Choroid plexus epithelial cell (primary cell): ENCODE results near the gene SLC15A1.

Experiments
- DNase-seq: peaks from one replicate; pipeline ENCODE4 v3.0.0-alpha.2; 2010; ENCODE audit warnings: low read depth
- H3K4me3 ChIP-seq: 2 replicates; pipeline ENCODE4 v1.5.1; 2011; ENCODE audit warnings: low read depth, mild to moderate bottlenecking, control low read depth, low read length, moderate library complexity
- TF ChIP-seq, protein P1 (sequence below): conservative IDR thresholded peaks from 2 replicates; pipeline ENCODE4 v1.5.1; 2011; ENCODE audit warnings: low read depth, mild to moderate bottlenecking, control low read depth, inconsistent platforms, low read length, moderate library complexity

The SLC15A1 gene

DNA sequence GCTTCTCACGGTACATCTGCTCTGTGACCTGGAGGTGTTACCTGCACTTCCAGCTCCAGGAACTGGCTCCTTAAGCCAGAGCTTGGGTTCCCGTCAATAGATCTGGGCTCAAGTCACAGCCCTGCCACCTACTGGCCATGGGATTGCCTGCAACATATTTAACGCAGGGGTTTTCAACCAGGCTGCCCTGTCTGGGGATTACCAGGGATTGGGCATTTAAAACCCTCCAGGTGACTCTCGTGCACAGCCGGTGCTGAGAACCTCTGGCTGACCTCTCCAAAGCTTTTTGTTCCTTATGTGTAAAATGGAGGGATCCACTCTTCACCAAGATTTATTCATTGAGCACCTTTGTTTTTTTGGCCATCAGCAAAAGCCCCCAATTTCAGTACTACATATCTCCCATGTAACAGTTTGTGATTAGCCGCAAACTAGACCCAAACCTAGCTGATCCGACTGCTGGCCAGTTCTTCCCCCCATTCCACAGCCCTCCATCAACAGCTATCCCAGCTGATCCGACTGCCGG is 98.9 kb downstream of the SLC15A1 start:
- DNase-seq, result peak; percentile 86
- H3K4me3 ChIP-seq, result no peak overlapping the region
- TF ChIP-seq, protein P1, sequence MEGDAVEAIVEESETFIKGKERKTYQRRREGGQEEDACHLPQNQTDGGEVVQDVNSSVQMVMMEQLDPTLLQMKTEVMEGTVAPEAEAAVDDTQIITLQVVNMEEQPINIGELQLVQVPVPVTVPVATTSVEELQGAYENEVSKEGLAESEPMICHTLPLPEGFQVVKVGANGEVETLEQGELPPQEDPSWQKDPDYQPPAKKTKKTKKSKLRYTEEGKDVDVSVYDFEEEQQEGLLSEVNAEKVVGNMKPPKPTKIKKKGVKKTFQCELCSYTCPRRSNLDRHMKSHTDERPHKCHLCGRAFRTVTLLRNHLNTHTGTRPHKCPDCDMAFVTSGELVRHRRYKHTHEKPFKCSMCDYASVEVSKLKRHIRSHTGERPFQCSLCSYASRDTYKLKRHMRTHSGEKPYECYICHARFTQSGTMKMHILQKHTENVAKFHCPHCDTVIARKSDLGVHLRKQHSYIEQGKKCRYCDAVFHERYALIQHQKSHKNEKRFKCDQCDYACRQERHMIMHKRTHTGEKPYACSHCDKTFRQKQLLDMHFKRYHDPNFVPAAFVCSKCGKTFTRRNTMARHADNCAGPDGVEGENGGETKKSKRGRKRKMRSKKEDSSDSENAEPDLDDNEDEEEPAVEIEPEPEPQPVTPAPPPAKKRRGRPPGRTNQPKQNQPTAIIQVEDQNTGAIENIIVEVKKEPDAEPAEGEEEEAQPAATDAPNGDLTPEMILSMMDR, result peak; percentile 97

DNA sequence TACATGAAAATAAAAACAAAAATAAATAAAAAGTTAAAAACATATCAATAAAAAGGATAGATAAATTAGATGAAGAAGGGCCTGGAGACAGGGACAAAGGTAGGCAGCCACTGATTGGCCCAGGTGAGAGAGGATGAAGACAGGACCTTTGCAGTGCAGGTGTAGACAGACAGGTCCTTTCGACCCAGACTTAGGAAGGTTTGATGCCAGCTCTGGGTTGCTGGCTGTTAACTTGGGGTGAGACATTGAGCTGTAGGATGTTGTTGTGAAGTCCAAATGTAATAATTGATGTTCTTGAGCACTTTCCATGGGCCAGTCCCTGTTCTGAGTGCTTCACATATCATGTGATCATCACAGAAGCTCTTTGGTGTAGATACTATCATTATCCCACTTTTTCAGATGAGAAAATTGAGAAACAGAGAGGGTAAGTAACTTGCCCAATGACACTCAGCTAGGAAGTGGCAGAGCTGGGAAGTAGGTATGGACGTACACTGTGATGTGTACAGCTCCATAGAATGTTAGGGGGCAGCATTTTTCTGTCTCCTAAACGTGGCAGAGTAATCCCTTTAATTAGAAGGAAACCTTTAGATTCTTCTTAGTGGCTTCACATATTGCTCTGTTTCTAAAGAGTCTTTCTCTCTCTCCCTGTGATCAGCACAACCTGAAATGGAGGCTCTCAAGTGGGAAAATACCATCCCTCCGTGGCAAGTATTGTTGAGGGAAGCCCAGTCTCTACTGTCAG is 99.6 kb downstream of the SLC15A1 start:
- no peak overlapping the region for H3K4me3 ChIP-seq
- DNase-seq, result no peak
- TF ChIP-seq, protein P1, result no peak

DNA sequence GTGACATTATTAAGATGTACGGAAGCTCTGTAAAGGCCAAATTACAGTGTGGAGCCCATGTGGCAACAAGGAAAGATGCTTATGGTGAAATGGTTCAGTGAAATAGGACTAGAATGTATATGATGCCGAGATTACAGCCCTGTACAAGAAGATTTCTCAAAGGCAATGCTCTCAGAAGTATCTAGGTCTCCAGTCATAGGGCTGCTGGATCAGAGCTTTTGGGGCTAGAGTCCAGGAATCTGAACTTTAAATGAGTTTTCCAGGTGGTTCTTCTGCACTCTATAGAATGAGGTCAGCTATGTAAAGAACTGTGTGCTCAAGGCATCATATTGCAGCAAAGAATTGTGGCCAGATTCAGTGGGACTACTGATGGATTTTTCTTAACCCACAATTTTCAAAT is 100.2 kb downstream of the SLC15A1 start:
- TF ChIP-seq, protein P1, result no peak

DNA sequence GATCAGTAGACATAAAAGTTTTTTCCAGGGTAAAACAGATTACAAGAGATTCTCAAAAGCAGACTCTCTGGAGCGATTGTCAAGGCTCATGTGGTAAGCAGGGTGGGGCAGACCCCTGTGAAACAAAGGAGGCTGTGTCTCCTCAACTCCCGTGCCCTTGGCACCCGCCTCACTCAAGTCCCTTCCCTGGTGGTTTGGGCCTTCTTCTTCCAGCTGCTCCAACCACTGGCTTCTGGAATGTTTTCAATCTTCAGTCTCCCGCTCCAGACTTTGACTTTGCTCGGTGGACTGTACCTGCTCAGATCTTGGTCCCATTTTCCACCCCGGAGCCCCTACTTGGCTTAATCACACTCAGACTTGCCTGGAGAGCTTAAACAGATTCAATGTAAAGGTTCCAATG is 100.7 kb downstream of the SLC15A1 start:
- TF ChIP-seq, protein P1, result no peak
- no peak for DNase-seq
- H3K4me3 ChIP-seq, result no peak overlapping the region

More for the DNA sequence above, 100.2 kb downstream of the SLC15A1 start:
- no peak overlapping the region for H3K4me3 ChIP-seq
- DNase-seq, result no peak

DNA sequence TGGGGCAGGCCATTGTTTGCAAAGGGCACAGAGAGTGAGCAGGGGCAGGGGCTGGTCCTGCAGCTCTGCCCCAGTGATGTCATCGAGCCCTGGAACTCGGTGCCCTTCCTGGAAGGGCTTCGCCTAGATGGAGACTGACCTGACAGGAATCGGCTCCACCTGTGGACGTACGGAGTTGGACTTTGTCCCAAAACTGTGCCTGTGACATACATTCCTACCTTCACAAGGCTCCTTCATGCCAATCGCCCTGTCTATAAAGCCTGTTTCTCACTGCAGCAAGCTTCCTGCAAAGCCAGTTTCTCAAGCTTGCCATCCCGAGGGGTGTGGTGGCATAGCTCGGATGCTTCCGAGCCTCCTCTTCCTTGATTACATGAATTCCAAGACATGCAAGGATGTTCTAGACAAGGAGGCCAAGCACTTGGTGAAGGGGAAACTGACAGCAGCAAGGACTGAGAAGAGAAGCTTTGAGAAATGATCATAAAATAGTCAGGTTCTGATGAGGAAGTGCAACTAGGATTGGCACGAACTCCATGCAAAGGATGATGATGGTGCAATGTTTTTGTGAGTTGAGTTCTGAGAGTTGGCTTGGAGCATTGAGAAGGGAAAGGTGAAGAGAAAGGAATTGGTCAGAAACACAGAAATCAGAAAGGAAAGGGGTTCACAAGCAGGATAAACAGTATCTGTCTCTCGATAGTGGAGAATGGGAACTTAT is 101.9 kb downstream of the SLC15A1 start:
- TF ChIP-seq, protein P1, result no peak
- no peak overlapping the region for H3K4me3 ChIP-seq
- DNase-seq, result no peak

DNA sequence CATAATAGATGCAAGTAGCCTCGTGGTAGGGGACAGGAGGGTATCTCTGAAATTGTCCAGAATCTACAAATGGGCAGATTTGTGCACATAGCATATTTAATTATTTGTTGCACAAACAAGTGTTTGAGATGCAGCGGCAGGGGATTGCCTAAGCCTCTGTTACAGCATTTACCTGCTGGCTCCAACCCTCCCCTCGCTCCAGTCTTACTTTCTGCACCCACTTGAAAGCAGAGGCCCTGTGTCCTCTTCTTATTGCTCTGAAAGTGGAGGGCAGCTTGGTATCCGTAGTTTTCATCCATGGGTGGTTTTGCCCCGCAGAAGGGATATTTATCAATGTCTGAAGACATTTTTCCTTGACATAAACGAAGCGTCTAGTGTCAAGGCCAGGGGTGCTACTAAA is 102.6 kb downstream of the SLC15A1 start:
- TF ChIP-seq, protein P1, result no peak
- no peak for DNase-seq
- H3K4me3 ChIP-seq, result no peak overlapping the region

DNA sequence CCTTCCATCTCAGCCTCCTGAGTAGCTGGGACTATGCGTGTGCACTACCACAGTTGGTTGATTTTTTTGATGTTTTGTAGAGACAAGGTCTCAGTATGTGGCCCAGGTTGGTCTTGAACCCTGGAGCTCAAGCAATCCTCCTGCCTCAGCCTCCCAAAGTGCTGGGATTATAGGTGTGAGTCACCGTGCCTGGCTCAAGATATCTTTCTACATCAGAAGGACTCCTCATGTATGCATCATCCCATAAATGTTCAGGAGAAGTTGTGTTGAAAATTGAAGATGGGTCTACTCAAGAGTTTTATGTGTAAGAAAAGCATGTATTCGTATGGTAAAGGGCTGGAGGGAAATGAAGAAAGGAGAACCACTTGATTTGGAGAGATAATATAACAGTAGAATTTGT is 103.8 kb downstream of the SLC15A1 start:
- no peak for DNase-seq
- TF ChIP-seq, protein P1, result no peak
- no peak overlapping the region for H3K4me3 ChIP-seq
